Keratinocyte (primary cell): Measurements from ENCODE around the gene KLK7. TPM values are rescaled to one million over a fixed set of nuclear protein-coding genes. Genes with fewer than 3 reads are reported as not detected.

Source experiments
- DNase-seq: peaks from one replicate; pipeline ENCODE4 v3.0.0-alpha.2; 2011; ENCODE audit warnings: low read depth, missing footprints, low spot score
- FAIRE-seq: peaks from 2 replicates; lab custom pipeline; 2011; peaks lifted over from hg19 to GRCh38; lab: Jason Lieb, UNC
- H2AFZ ChIP-seq: 2 replicates; pipeline ENCODE4 v1.6.0; 2012; ENCODE audit warnings: low read length, control low read depth, inconsistent platforms; ENCODE audit not compliant: control insufficient read depth
- H3K27ac ChIP-seq: 2 replicates; pipeline ENCODE4 v1.5.1; 2011; ENCODE audit warnings: low read length; ENCODE audit not compliant: control insufficient read depth, insufficient read depth
- H3K27me3 ChIP-seq: 3 replicates; pipeline ENCODE4 v1.6.0; 2011; ENCODE audit warnings: low read length; ENCODE audit not compliant: control insufficient read depth, insufficient read depth; ENCODE audit errors: extremely low read depth
- H3K36me3 ChIP-seq, 2 experiments: 2 replicates in 1 of 2; 3 replicates in 1 of 2; pipeline ENCODE4 v1.5.1; 2011; ENCODE audit warnings: low read length in 2 of 2, mild to moderate bottlenecking in 1 of 2; ENCODE audit not compliant: control insufficient read depth in 2 of 2, insufficient read depth in 2 of 2; ENCODE audit errors: extremely low read depth in 1 of 2
- H3K4me1 ChIP-seq: 3 replicates; pipeline ENCODE4 v1.5.1; 2011; ENCODE audit warnings: low read length; ENCODE audit not compliant: control insufficient read depth, insufficient read depth; ENCODE audit errors: extremely low read depth
- H3K4me2 ChIP-seq: 3 replicates; pipeline ENCODE4 v1.6.0; 2011; ENCODE audit warnings: low read depth, low read length; ENCODE audit not compliant: control insufficient read depth, insufficient read depth; ENCODE audit errors: extremely low read depth
- H3K4me3 ChIP-seq, 3 experiments: fragments of 200-600 bp in 1 of 3; sonication (generic) in 1 of 3; 2 replicates in 2 of 3; 3 replicates in 1 of 3; pipeline ENCODE4 v1.5.1; 2011 to 2016; ENCODE audit warnings: low read length in 3 of 3, mild to moderate bottlenecking in 3 of 3, control low read depth in 2 of 3, inconsistent platforms in 1 of 3, low read depth in 1 of 3, mixed read lengths in 1 of 3, mixed run types in 1 of 3, moderate library complexity in 1 of 3; ENCODE audit not compliant: control insufficient read depth in 2 of 3, insufficient read depth in 2 of 3; ENCODE audit errors: extremely low read depth in 1 of 3
- H3K79me2 ChIP-seq: 2 replicates; pipeline ENCODE4 v1.6.0; 2012; ENCODE audit warnings: low read length; ENCODE audit not compliant: control insufficient read depth, insufficient read depth
- H3K9ac ChIP-seq: 3 replicates; pipeline ENCODE4 v1.6.0; 2011; ENCODE audit warnings: low read length; ENCODE audit not compliant: control insufficient read depth, insufficient read depth; ENCODE audit errors: extremely low read depth
- H3K9me1 ChIP-seq: 3 replicates; pipeline ENCODE4 v1.6.0; 2011; ENCODE audit warnings: low read length; ENCODE audit not compliant: control insufficient read depth, insufficient read depth; ENCODE audit errors: extremely low read depth
- H3K9me3 ChIP-seq: 2 replicates; pipeline ENCODE4 v1.5.1; 2012; ENCODE audit warnings: low read depth, low read length; ENCODE audit not compliant: control insufficient read depth
- H4K20me1 ChIP-seq: 3 replicates; pipeline ENCODE4 v1.6.0; 2011; ENCODE audit warnings: low read length; ENCODE audit not compliant: control insufficient read depth, insufficient read depth; ENCODE audit errors: extremely low read depth
- EZH2 ChIP-seq: IDR thresholded peaks from one replicate; pipeline ENCODE4 v1.6.1; 2012; ENCODE audit warnings: inconsistent platforms, mild to moderate bottlenecking, low read length, moderate library complexity
- dilution Hi-C: fragments of 300-500 bp; cut with MboI; formaldehyde crosslinking; loops from one replicate; pipeline ENCODE4 v1.7.0; 2020; ENCODE audit warnings: low sequenced_read_pairs; ENCODE audit not compliant: extremely low pct_ligation_motif_present
- polyA plus RNA-seq, 5 experiments: library from polyadenylated mRNA; depleted of rRNA in 3 of 5; stranded (reverse) in 3 of 5; stranded (forward) in 1 of 5; unstranded in 1 of 5; fragments of >200 nt; gene quantifications; 1 replicate in 1 of 5; 2 replicates in 3 of 5; 3 replicates in 1 of 5; pipeline versions ENCODE4 v1.2.1 to v1.2.3, GENCODE V29; 2011 to 2012; ENCODE audit warnings: missing spikeins in 2 of 5, low read depth in 1 of 5, low replicate concordance in 1 of 5
- TF ChIP-seq, protein P1 (sequence below), 3 experiments: IDR thresholded peaks in 1 of 3; conservative IDR thresholded peaks in 1 of 3; optimal IDR thresholded peaks in 1 of 3; 2 replicates in 2 of 3; 3 replicates in 1 of 3; pipeline versions ENCODE3 to v1.5.1; 2011; ENCODE audit warnings: low read length in 3 of 3, mild to moderate bottlenecking in 3 of 3, moderate library complexity in 2 of 3, control low read depth in 1 of 3, inconsistent platforms in 1 of 3; ENCODE audit not compliant: insufficient read depth in 2 of 3; ENCODE audit errors: extremely low read depth in 1 of 3

KLK7 gene
- polyA plus RNA-seq, 1 donor (not counting 4 experiments of a cell fraction or from before 2014, with no cell fraction given), result 29.2 TPM

DNA sequence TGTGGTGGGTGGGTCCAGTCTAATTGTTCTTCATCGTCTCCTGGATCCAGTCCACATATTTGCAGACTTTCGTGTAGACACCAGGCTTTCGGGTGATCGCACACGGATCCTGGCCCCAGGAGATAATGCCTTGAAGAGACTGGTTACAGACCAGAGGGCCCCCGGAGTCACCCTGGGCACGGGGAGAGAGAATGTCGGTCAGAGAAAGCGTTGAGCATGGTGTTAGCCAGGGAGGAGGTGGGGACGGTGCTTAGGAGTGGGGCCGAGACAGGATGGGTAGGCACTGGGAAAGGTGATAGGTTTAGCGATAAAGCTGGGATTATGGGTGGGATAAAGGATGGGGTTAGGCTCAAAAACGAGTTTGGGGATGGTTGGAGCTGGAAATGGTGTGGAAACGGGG lies 38.8 kb upstream of the KLK7 start:
- dilution Hi-C loops, result no loop called here

DNA sequence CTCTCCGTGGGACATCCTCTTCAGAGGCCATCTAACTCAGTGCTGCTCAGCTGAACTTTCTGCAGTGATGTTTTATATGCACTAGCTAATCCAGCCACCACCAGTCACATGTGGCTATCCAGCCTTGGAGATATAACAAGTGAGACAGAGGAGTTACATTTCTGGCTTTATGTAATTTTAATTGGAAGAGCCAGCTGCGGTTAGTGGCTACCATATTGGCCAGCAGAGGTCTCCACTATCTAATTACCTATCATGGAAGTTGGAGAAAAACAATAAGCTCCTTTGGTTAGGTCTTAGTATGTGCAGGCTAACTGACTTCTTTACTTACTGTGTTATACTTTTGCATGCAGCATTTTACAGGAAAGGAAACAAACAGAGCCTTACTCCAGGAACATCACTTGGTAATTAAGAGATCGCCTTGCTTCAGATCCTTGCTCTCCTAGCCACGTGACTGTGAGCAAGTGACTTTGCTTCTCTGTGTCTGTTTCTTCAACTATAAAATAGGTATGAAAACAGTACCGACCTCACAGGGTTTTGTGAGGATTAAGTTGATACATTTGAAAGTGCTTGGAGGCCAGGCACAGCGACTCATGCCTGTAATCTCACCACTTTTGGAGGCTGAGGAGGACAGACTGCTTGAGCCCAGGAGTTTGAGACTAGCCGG lies 37.4 kb upstream of the KLK7 start:
- no peak for DNase-seq
- Histone ChIP-seq H3K4me2 (no peak overlapping the region), H3K4me3 (no peak overlapping the region), H3K9ac (no peak overlapping the region), H3K9me3 (no peaks in the 10 kb centered on the region), H3K36me3 (peaks cover 0 to 6% of the 10 kb centered on the region in 2 experiments), H4K20me1 (no peaks in the 10 kb centered on the region), H3K4me1 (peaks cover 19% of the 10 kb centered on the region), H3K79me2 (no peaks in the 10 kb centered on the region), H3K9me1 (no peaks in the 10 kb centered on the region), H3K27me3 (peaks cover 10% of the 10 kb centered on the region), H3K27ac (no peak overlapping the region), H2AFZ (no peak overlapping the region)
- no peak for TF ChIP-seq EZH2
- TF ChIP-seq, protein P1, sequence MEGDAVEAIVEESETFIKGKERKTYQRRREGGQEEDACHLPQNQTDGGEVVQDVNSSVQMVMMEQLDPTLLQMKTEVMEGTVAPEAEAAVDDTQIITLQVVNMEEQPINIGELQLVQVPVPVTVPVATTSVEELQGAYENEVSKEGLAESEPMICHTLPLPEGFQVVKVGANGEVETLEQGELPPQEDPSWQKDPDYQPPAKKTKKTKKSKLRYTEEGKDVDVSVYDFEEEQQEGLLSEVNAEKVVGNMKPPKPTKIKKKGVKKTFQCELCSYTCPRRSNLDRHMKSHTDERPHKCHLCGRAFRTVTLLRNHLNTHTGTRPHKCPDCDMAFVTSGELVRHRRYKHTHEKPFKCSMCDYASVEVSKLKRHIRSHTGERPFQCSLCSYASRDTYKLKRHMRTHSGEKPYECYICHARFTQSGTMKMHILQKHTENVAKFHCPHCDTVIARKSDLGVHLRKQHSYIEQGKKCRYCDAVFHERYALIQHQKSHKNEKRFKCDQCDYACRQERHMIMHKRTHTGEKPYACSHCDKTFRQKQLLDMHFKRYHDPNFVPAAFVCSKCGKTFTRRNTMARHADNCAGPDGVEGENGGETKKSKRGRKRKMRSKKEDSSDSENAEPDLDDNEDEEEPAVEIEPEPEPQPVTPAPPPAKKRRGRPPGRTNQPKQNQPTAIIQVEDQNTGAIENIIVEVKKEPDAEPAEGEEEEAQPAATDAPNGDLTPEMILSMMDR (optimal IDR thresholded peaks at IDR 0.05 in 1 of 3, IDR thresholded peaks at IDR 0.05 in 1 of 3, conservative IDR thresholded peaks at IDR 0.05 in 1 of 3; ENCODE audit: extremely low read depth in 1 of 3, insufficient read depth in 2 of 3, low read length in 3 of 3), result peak; percentile 45 to 78 (median 65)
- FAIRE-seq, result peak; percentile 78
- dilution Hi-C loops, result no loop called here

More for the DNA sequence above, 38.8 kb upstream of the KLK7 start:
- H2AFZ ChIP-seq, result no peak overlapping the region
- DNase-seq, result no peak
- H3K36me3 ChIP-seq, result peaks cover 0 to 5% of the 10 kb centered on the region in 2 experiments
- H3K4me2 ChIP-seq, result no peak overlapping the region
- H3K79me2 ChIP-seq, result no peaks in the 10 kb centered on the region
- TF ChIP-seq, protein P1 (optimal IDR thresholded peaks at IDR 0.05 in 1 of 3, IDR thresholded peaks at IDR 0.05 in 1 of 3, conservative IDR thresholded peaks at IDR 0.05 in 1 of 3; ENCODE audit: extremely low read depth in 1 of 3, insufficient read depth in 2 of 3, low read length in 3 of 3), result no peak
- no peak for TF ChIP-seq EZH2
- no peaks in the 10 kb centered on the region for H3K9me1 ChIP-seq
- FAIRE-seq, result no peak
- peaks cover 11% of the 10 kb centered on the region for H3K27me3 ChIP-seq
- no peaks in the 10 kb centered on the region for H3K9me3 ChIP-seq
- peaks cover 30% of the 10 kb centered on the region for H3K4me1 ChIP-seq
- H3K4me3 ChIP-seq, result no peak overlapping the region
- no peak overlapping the region for H3K27ac ChIP-seq
- H4K20me1 ChIP-seq, result no peaks in the 10 kb centered on the region
- no peak overlapping the region for H3K9ac ChIP-seq
